NCI-H446 (cell line): ENCODE measurements around the gene CYP4F22.
"Not testable (repeated sequence)": the region's sequence is repeated elsewhere in the genome, so short reads cannot be mapped to it uniquely, and the experiment has no call there.

Source experiments
- DNase-seq, 2 experiments: peaks; one replicate each; lab custom pipeline; 2025; lab: John Stamatoyannopoulos, UW

Gene CYP4F22

GRCh38 chr19:15495151-15495550 is 13.2 kb upstream of the CYP4F22 start:
- DNase-seq: no peak

- no peak for DNase-seq
Measured at GRCh38 chr19:15498156-15498858, 10.0 kb upstream of the CYP4F22 start.

- no peak for DNase-seq
Measured at GRCh38 chr19:15498910-15499309, 9.4 kb upstream of the CYP4F22 start.

- DNase-seq: no peak
Measured at GRCh38 chr19:15501596-15501995, 6.7 kb upstream of the CYP4F22 start.

GRCh38 chr19:15502264-15502663 is 6.1 kb upstream of the CYP4F22 start:
- DNase-seq: no peak

- DNase-seq: no peak
Measured at GRCh38 chr19:15506074-15506571, 2.2 kb upstream of the CYP4F22 start.

- no peak for DNase-seq
Measured at GRCh38 chr19:15507068-15508034, 974 bp upstream of the CYP4F22 start.

GRCh38 chr19:15511671-15512424 is 3.5 kb downstream of the CYP4F22 start:
- no peak for DNase-seq

- DNase-seq: not testable (repeated sequence)
Measured at GRCh38 chr19:15515227-15515625, 6.9 kb downstream of the CYP4F22 start.

- no peak for DNase-seq
Measured at GRCh38 chr19:15516363-15516762, 8.0 kb downstream of the CYP4F22 start.

- DNase-seq: no peak
Measured at GRCh38 chr19:15517778-15518177, 9.5 kb downstream of the CYP4F22 start.

GRCh38 chr19:15519433-15519976 is 11.2 kb downstream of the CYP4F22 start:
- DNase-seq: no peak

- DNase-seq: no peak
Measured at GRCh38 chr19:15524781-15525180, 16.5 kb downstream of the CYP4F22 start.

GRCh38 chr19:15525291-15525690 is 17.0 kb downstream of the CYP4F22 start:
- DNase-seq: no peak

GRCh38 chr19:15526408-15526807 is 18.1 kb downstream of the CYP4F22 start:
- DNase-seq: no peak

GRCh38 chr19:15527705-15528104 is 19.4 kb downstream of the CYP4F22 start:
- no peak for DNase-seq

GRCh38 chr19:15529774-15530372 is 21.5 kb downstream of the CYP4F22 start:
- DNase-seq: no peak

- DNase-seq: no peak
Measured at GRCh38 chr19:15532779-15533521, 24.6 kb downstream of the CYP4F22 start.

- not testable (repeated sequence) for DNase-seq
Measured at GRCh38 chr19:15533522-15533830, 25.2 kb downstream of the CYP4F22 start.

GRCh38 chr19:15534957-15535864 is 26.9 kb downstream of the CYP4F22 start:
- DNase-seq: no peak
